HepG2 (cell line): Measurements from ENCODE around the gene ZNF786. TPM values are rescaled to one million over a fixed set of nuclear protein-coding genes. Genes with fewer than 3 reads are reported as not detected.

Experiments used
- EEA1 ChIP-seq: sonication (generic); formaldehyde crosslinking; IDR thresholded peaks from 2 replicates; pipeline ENCODE4 v1.5.1; 2020; ENCODE audit warnings: mild to moderate bottlenecking, missing genetic modification reagents, borderline replicate concordance
- GTF2F1 ChIP-seq: fragments of 150-350 bp; IDR thresholded peaks from 2 replicates; pipeline ENCODE4 v1.6.1; 2014; ENCODE audit warnings: low read length
- HDAC6 ChIP-seq: fragments of 200-600 bp; sonication (generic); IDR thresholded peaks from 2 replicates; pipeline ENCODE4 v1.7.0; 2017; ENCODE audit warnings: mild to moderate bottlenecking, antibody characterized with exemption, low read length, low read depth
- KDM4B ChIP-seq: sonication (generic); formaldehyde crosslinking; IDR thresholded peaks from 2 replicates; pipeline ENCODE4 v1.4.0; 2020; ENCODE audit warnings: missing genetic modification reagents
- MAFG ChIP-seq: sonication (generic); formaldehyde crosslinking; IDR thresholded peaks from 2 replicates; pipeline ENCODE4 v1.5.1; 2020; ENCODE audit warnings: mild to moderate bottlenecking, missing genetic modification reagents
- MIER2 ChIP-seq: IDR thresholded peaks from 2 replicates; pipeline ENCODE4 v1.6.1; 2016; ENCODE audit warnings: missing biosample characterization, missing genetic modification reagents
- NFIB ChIP-seq: sonication (generic); formaldehyde crosslinking; IDR thresholded peaks from 2 replicates; pipeline ENCODE4 v1.9.0; 2021; ENCODE audit warnings: missing genetic modification reagents, mild to moderate bottlenecking, borderline replicate concordance
- NR3C1 ChIP-seq: sonication (generic); formaldehyde crosslinking; IDR thresholded peaks from 2 replicates; pipeline ENCODE4 v1.4.0; 2020; ENCODE audit warnings: missing genetic modification reagents
- PAX8 ChIP-seq: sonication (generic); formaldehyde crosslinking; IDR thresholded peaks from 2 replicates; pipeline ENCODE4 v1.8.0; 2022; ENCODE audit warnings: mild to moderate bottlenecking, missing genetic modification reagents, borderline replicate concordance
- POLR2AphosphoS5 ChIP-seq: IDR thresholded peaks from 2 replicates; pipeline ENCODE4 v1.6.1; 2012; ENCODE audit warnings: low read depth, low read length
- PRMT3 ChIP-seq: sonication (generic); formaldehyde crosslinking; IDR thresholded peaks from 2 replicates; pipeline ENCODE4 v1.8.1; 2022; ENCODE audit warnings: low read depth, mild to moderate bottlenecking, moderate library complexity, missing genetic modification reagents, borderline replicate concordance
- SIN3B ChIP-seq: fragments of 150-350 bp; IDR thresholded peaks from 2 replicates; pipeline ENCODE4 v1.6.1; 2014; ENCODE audit warnings: low read length
- SPEN ChIP-seq: sonication (generic); formaldehyde crosslinking; IDR thresholded peaks from 2 replicates; pipeline ENCODE4 v1.5.1; 2020; ENCODE audit warnings: low read depth, mild to moderate bottlenecking, missing genetic modification reagents
- ZNF251 ChIP-seq: sonication (generic); formaldehyde crosslinking; IDR thresholded peaks from 2 replicates; pipeline ENCODE4 v1.9.0; 2021; ENCODE audit warnings: mild to moderate bottlenecking, missing genetic modification reagents
- ZNF619 ChIP-seq: sonication (generic); formaldehyde crosslinking; IDR thresholded peaks from 2 replicates; pipeline ENCODE4 v1.4.0; 2020; ENCODE audit warnings: mild to moderate bottlenecking, missing genetic modification reagents
- ZNF747 ChIP-seq: sonication (generic); formaldehyde crosslinking; IDR thresholded peaks from 2 replicates; pipeline ENCODE4 v1.8.1; 2023; ENCODE audit warnings: missing genetic modification reagents, mild to moderate bottlenecking, borderline replicate concordance
- ZSCAN25 ChIP-seq: sonication (generic); formaldehyde crosslinking; IDR thresholded peaks from 2 replicates; pipeline ENCODE4 v1.8.0; 2022; ENCODE audit warnings: mild to moderate bottlenecking, missing genetic modification reagents
- polyA plus RNA-seq, 8 experiments: library from polyadenylated mRNA; depleted of rRNA in 3 of 8; stranded (reverse) in 7 of 8; unstranded in 1 of 8; fragments of >200 nt; fragmentation: Illumina TruSeq in 4 of 8; extraction: Trizol in 4 of 8; gene quantifications; 2 replicates each; pipeline versions ENCODE4 v1.2.1 to v1.2.3, GENCODE V29; 2011 to 2016; ENCODE audit warnings: low read depth in 4 of 8, missing spikeins in 1 of 8, mixed read lengths in 1 of 8; ENCODE audit not compliant: insufficient read depth in 1 of 8
- total RNA-seq, 5 experiments: library from RNA; depleted of rRNA; stranded (reverse); fragments of >200 nt; fragmentation: Illumina TruSeq; extraction: Trizol; gene quantifications; 2 replicates each; pipeline ENCODE4 v1.2.3, GENCODE V29; 2016; ENCODE audit warnings: low read depth in 1 of 5
- TF ChIP-seq, protein P1 (sequence below), 2 experiments: sonication (generic) in 1 of 2; formaldehyde crosslinking in 1 of 2; IDR thresholded peaks; 2 replicates each; pipeline versions ENCODE4 v1.4.0 to v1.6.1; 2018 to 2020; ENCODE audit warnings: missing genetic modification reagents in 2 of 2, borderline replicate concordance in 1 of 2, low read depth in 1 of 2, mild to moderate bottlenecking in 1 of 2, missing biosample characterization in 1 of 2
- TF ChIP-seq, protein P2 (sequence below): sonication (generic); formaldehyde crosslinking; IDR thresholded peaks from 2 replicates; pipeline ENCODE4 v1.5.0; 2020; ENCODE audit warnings: mild to moderate bottlenecking, missing genetic modification reagents
- TF ChIP-seq, protein P3 (sequence below): sonication (generic); formaldehyde crosslinking; IDR thresholded peaks from 2 replicates; pipeline ENCODE4 v1.5.1; 2020; ENCODE audit warnings: missing genetic modification reagents, mild to moderate bottlenecking, borderline replicate concordance
- TF ChIP-seq, protein P4 (sequence below): sonication (generic); formaldehyde crosslinking; IDR thresholded peaks from 2 replicates; pipeline ENCODE4 v1.4.0; 2020; ENCODE audit warnings: missing genetic modification reagents
- TF ChIP-seq, protein P5 (sequence below): sonication (generic); formaldehyde crosslinking; IDR thresholded peaks from 2 replicates; pipeline ENCODE4 v1.5.0; 2020; ENCODE audit warnings: missing genetic modification reagents

The ZNF786 gene
- total and polyA plus RNA-seq, 2 of the 13 experiments (the other 11 are each of a cell fraction or from before 2014, with no cell fraction given): 2.0 to 4.0 TPM

DNA sequence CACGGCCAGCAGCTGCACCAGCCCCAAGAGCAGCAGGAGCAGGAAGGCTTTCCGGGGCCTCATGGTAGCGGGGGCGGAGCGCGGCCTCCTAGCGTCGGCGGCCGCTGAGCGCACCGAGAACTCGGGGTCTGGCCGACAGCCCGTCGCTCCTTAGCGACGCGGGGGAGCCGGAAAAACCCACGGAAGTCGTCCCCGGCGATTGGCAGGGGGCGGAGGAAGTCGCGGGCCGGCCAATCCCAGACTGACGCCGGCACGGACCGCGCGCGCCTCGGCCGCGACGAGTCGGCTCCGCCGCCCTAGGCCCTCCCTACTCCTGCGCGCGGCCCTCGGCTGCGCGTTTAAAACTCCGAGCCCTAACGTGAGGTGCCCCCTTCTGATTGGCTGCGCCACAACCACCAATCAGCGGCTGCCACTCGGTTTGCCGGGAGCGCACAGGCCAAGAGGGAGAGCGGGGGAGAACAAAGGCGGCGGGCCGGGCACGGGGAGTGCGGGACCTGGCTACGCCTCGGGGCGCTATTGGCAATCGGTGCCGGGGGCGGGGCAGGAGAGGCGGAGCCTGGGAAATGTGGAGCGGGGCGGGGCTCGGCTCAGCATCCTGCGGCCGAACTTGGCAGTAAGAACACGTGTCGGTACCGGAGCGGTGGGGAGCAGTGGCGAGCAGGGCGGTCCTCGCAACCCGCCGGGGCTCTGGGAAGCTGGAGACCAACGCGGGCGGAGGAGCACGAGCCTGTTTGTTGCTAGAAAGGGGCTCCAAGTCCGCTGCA is 62.0 kb downstream of the ZNF786 start, which contains the start of gene PDIA4 (continued):
- TF ChIP-seq PRMT3 (CRISPR knock-in tag) (peak; percentile 92; the same call in 1 of the 2 replicates), HDAC6 (no peak), POLR2AphosphoS5 (peak; percentile 68), MAFG (CRISPR knock-in tag) (no peak), NFIB (CRISPR knock-in tag) (no peak), KDM4B (no peak), NR3C1 (CRISPR knock-in tag) (no peak), EEA1 (CRISPR knock-in tag) (no peak), ZNF251 (no peak), SPEN (CRISPR knock-in tag) (peak; percentile 82), ZNF747 (peak; percentile 89; the same call in 1 of the 2 replicates), ZNF619 (CRISPR knock-in tag) (peak; percentile 19; the same call in 1 of the 2 replicates), GTF2F1 (0 out of 2 replicates have a peak, but pooled peaks have one; percentile 28), MIER2 (CRISPR knock-in tag) (peak; percentile 26; the same call in 1 of the 2 replicates), SIN3B (peak; percentile 53; the same call in 1 of the 2 replicates), ZSCAN25 (0 out of 2 replicates have a peak, but pooled peaks have one; percentile 33), PAX8 (no peak)
- TF ChIP-seq, protein P1, sequence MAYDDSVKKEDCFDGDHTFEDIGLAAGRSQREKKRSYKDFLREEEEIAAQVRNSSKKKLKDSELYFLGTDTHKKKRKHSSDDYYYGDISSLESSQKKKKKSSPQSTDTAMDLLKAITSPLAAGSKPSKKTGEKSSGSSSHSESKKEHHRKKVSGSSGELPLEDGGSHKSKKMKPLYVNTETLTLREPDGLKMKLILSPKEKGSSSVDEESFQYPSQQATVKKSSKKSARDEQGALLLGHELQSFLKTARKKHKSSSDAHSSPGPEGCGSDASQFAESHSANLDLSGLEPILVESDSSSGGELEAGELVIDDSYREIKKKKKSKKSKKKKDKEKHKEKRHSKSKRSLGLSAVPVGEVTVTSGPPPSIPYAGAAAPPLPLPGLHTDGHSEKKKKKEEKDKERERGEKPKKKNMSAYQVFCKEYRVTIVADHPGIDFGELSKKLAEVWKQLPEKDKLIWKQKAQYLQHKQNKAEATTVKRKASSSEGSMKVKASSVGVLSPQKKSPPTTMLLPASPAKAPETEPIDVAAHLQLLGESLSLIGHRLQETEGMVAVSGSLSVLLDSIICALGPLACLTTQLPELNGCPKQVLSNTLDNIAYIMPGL (CRISPR knock-in tag; IDR thresholded peaks at IDR 0.05; ENCODE audit: borderline replicate concordance in 1 of 2, low read depth in 1 of 2): peak; percentile 20 to 90; a peak in 3 of 4 replicates
- TF ChIP-seq, protein P2, sequence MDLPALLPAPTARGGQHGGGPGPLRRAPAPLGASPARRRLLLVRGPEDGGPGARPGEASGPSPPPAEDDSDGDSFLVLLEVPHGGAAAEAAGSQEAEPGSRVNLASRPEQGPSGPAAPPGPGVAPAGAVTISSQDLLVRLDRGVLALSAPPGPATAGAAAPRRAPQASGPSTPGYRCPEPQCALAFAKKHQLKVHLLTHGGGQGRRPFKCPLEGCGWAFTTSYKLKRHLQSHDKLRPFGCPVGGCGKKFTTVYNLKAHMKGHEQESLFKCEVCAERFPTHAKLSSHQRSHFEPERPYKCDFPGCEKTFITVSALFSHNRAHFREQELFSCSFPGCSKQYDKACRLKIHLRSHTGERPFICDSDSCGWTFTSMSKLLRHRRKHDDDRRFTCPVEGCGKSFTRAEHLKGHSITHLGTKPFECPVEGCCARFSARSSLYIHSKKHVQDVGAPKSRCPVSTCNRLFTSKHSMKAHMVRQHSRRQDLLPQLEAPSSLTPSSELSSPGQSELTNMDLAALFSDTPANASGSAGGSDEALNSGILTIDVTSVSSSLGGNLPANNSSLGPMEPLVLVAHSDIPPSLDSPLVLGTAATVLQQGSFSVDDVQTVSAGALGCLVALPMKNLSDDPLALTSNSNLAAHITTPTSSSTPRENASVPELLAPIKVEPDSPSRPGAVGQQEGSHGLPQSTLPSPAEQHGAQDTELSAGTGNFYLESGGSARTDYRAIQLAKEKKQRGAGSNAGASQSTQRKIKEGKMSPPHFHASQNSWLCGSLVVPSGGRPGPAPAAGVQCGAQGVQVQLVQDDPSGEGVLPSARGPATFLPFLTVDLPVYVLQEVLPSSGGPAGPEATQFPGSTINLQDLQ (CRISPR knock-in tag): no peak; the same call in none of the 2 replicates
- TF ChIP-seq, protein P3, sequence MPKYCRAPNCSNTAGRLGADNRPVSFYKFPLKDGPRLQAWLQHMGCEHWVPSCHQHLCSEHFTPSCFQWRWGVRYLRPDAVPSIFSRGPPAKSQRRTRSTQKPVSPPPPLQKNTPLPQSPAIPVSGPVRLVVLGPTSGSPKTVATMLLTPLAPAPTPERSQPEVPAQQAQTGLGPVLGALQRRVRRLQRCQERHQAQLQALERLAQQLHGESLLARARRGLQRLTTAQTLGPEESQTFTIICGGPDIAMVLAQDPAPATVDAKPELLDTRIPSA (CRISPR knock-in tag): no peak
- TF ChIP-seq, protein P4, sequence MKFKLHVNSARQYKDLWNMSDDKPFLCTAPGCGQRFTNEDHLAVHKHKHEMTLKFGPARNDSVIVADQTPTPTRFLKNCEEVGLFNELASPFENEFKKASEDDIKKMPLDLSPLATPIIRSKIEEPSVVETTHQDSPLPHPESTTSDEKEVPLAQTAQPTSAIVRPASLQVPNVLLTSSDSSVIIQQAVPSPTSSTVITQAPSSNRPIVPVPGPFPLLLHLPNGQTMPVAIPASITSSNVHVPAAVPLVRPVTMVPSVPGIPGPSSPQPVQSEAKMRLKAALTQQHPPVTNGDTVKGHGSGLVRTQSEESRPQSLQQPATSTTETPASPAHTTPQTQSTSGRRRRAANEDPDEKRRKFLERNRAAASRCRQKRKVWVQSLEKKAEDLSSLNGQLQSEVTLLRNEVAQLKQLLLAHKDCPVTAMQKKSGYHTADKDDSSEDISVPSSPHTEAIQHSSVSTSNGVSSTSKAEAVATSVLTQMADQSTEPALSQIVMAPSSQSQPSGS (CRISPR knock-in tag): no peak
- TF ChIP-seq, protein P5, sequence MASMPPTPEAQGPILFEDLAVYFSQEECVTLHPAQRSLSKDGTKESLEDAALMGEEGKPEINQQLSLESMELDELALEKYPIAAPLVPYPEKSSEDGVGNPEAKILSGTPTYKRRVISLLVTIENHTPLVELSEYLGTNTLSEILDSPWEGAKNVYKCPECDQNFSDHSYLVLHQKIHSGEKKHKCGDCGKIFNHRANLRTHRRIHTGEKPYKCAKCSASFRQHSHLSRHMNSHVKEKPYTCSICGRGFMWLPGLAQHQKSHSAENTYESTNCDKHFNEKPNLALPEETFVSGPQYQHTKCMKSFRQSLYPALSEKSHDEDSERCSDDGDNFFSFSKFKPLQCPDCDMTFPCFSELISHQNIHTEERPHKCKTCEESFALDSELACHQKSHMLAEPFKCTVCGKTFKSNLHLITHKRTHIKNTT (CRISPR knock-in tag): no peak
